ENCODE measurements around the gene TOP1. TPM values are rescaled to one million over a fixed set of nuclear protein-coding genes. Genes with fewer than 3 reads are reported as not detected.

The TOP1 gene
- total RNA-seq, 1 experiment from 2014 or later = 21.3 TPM

DNA sequence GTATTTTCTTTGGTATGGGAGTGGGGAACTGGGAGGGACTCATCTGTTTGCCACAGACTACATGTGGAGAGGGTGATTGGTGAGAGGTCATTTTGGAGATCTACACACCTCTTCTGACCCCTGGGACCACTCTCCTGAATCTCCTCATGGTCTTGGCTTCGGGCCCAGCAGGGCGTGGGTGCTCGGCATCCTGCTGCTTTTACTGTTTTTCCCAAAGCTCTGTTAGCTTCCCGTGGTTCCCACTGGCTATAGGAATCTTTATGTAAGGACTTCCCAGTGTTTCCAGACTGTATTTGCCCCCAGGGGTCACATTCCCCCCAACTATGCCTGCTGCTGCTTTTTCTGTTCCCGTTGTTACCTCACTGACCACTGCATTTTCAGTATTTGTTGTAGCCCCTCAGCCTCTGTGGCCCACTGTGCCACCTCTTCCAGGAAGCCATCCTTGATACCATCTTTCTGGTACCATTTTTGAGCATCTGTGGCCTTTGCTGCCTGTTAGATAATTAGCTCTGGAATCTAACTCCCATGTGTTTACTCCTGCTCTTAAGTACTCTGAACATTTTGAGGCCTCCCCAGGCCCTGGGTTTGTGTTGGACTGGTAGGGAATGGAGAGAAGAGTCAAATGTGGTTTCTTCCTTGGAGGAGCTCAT, 123.6 kb downstream of the TOP1 start:
- no peak for DNase-seq
- H3K4me3 ChIP-seq = no peak overlapping the region
- peaks cover 25% of the 10 kb centered on the region for H3K36me3 ChIP-seq
- H3K9me3 ChIP-seq = no peaks in the 10 kb centered on the region; the same call in 1 of the 2 replicates
- H3K27me3 ChIP-seq = no peaks in the 10 kb centered on the region

- H3K27me3 ChIP-seq = no peaks in the 10 kb centered on the region
- H3K4me3 ChIP-seq = no peak overlapping the region
- peaks cover 19% of the 10 kb centered on the region for H3K36me3 ChIP-seq
- no peaks in the 10 kb centered on the region; the same call in 1 of the 2 replicates for H3K9me3 ChIP-seq
- DNase-seq = no peak
These were observed 126.0 kb downstream of the TOP1 start for GRCh38 chr20:41154436-41155176.

DNA sequence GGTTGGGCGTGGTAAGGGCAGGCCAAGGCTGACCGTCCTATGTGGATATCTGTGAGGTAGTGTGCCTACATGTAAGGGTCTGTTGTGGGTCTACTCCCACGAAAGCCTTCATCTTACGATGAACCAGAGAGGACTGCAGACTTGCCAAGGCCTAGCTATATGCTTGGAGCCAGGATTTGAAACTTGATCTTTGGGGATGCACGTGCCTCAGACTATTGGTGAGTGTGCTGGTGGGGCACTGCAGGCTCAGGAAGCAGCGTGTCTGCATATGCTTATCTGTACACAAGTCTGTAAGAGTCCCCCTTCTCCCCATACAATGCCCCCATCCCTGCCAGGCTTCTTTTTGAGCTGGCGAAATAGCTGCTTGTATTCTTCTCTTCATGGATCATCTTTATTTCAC, 126.6 kb downstream of the TOP1 start:
- no peak overlapping the region for H3K4me3 ChIP-seq
- no peak for DNase-seq
- no peaks in the 10 kb centered on the region for H3K27me3 ChIP-seq
- peaks cover 25% of the 10 kb centered on the region for H3K36me3 ChIP-seq
- H3K9me3 ChIP-seq = no peaks in the 10 kb centered on the region; the same call in 1 of the 2 replicates

DNA sequence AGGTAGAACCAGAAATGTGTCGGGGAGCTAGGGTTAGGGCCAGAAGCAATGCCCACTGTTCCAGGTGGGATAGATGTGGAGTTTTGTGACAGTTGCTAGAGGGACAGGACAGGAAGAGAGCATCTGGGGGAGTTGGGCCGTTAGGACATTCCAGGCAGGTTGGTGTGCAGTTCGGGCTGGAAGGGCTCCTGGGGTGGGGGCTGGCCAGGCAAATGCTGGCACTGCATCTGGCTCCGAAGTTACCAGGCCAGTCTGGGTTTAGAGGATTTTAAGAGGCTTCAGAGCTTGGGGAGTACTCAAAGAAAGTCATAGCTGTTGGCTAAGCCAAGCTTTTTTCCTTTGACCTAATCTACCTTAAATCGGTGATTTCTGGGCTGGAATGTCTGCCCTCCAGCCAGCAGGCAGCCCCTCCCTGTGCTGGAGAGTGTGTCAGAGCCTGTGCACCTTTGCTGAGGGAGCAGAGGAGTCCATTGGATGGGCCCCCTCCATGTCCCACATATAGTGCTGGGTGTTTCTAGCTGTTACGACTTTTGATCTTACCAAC, 129.5 kb downstream of the TOP1 start:
- Histone ChIP-seq H3K36me3 (peaks cover 28% of the 10 kb centered on the region), H3K9me3 (no peaks in the 10 kb centered on the region), H3K27me3 (no peaks in the 10 kb centered on the region), H3K4me3 (no peak overlapping the region)
- no peak for DNase-seq

DNA sequence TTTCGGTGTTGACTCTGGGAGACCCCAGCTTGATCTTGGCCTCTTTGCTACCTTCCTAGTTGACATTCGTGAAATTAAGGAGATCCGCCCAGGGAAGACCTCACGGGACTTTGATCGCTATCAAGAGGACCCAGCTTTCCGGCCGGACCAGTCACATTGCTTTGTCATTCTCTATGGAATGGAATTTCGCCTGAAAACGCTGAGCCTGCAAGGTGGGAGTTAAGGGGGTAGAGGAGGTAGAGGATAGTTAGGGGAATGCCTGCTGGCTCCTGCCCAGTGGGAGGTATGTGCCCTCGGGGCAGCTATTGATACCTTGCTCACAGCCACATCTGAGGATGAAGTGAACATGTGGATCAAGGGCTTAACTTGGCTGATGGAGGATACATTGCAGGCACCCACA, 130.9 kb downstream of the TOP1 start:
- H3K9me3 ChIP-seq = no peaks in the 10 kb centered on the region
- H3K36me3 ChIP-seq = peaks cover 35% of the 10 kb centered on the region
- H3K27me3 ChIP-seq = no peaks in the 10 kb centered on the region
- DNase-seq = no peak
- no peak overlapping the region for H3K4me3 ChIP-seq

DNA sequence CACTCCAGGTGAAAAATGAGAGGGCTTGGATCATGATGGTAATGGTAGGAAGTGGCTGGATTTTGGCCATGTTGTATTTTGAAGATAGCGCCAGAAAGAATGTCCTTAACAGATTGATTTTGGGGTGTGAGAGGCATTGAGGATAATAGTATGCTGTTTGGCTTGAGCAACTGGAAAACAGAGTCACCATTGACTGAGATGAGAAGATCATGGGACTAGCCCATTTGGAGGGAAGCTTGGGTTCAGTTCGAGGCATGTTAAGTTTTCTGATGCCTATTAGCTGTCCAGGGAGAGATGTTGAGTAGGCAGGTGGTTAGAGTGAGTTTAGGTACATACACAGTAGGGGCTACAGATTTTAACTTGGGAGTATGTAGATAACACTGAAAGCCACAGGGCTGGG, 132.1 kb downstream of the TOP1 start:
- Histone ChIP-seq H3K9me3 (no peaks in the 10 kb centered on the region), H3K27me3 (no peaks in the 10 kb centered on the region), H3K4me3 (no peak overlapping the region), H3K36me3 (peaks cover 45% of the 10 kb centered on the region)
- DNase-seq = no peak

- DNase-seq = no peak
- H3K9me3 ChIP-seq = no peaks in the 10 kb centered on the region
- H3K4me3 ChIP-seq = no peak overlapping the region
- peaks cover 54% of the 10 kb centered on the region for H3K36me3 ChIP-seq
- H3K27me3 ChIP-seq = no peaks in the 10 kb centered on the region
These were observed 133.3 kb downstream of the TOP1 start for GRCh38 chr20:41161886-41162285.

DNA sequence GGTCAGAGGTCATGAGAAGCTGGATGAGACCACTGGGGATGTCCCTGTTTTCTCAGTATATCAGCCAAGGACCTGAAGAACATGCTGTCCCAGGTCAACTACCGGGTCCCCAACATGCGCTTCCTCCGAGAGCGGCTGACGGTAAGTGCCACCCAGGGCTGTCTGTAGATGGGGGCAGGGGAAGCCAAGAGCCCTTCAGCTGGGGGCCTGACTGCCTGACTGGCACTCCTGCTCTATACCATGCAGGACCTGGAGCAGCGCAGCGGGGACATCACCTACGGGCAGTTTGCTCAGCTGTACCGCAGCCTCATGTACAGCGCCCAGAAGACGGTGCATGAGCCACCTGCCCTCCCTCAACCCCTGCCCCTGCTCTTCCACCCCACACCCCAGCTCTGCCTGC, 133.8 kb downstream of the TOP1 start:
- no peak for DNase-seq
- H3K4me3 ChIP-seq = no peak overlapping the region
- H3K27me3 ChIP-seq = no peaks in the 10 kb centered on the region
- H3K36me3 ChIP-seq = peaks cover 57% of the 10 kb centered on the region
- H3K9me3 ChIP-seq = no peaks in the 10 kb centered on the region

- no peaks in the 10 kb centered on the region for H3K27me3 ChIP-seq
- DNase-seq = no peak
- no peaks in the 10 kb centered on the region for H3K9me3 ChIP-seq
- no peak overlapping the region for H3K4me3 ChIP-seq
- H3K36me3 ChIP-seq = peaks cover 69% of the 10 kb centered on the region
These were observed 135.2 kb downstream of the TOP1 start for GRCh38 chr20:41163821-41164220.

DNA sequence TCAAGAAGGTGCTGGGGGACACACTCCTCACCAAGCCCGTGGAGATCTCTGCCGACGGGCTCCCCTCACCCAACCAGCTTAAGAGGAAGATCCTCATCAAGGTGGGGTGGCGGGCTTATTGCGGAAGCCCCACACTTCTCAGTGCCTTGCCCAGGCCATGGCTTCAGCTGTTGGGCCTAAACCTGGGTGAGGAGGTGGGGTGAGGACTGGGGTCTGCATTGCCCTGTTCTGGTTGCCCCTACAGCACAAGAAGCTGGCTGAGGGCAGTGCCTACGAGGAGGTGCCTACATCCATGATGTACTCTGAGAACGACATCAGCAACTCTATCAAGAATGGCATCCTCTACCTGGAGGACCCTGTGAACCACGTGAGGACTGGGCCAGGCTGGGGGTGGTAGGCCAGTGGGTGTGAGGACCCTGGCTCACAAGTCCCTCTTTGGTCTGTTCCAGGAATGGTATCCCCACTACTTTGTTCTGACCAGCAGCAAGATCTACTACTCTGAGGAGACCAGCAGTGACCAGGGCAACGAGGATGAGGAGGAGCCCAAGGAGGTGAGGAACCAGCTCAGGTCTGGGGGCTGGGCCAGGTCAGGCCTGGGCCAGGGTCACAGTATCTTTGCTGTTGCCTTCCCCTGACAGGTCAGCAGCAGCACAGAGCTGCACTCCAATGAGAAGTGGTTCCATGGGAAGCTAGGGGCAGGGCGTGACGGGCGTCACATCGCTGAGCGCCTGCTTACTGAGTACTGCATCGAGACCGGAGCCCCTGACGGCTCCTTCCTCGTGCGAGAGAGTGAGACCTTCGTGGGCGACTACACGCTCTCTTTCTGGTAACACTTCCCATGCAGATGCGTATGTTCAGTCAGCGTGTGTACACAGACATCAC, 136.6 kb downstream of the TOP1 start:
- H3K36me3 ChIP-seq = peaks cover 74% of the 10 kb centered on the region
- no peaks in the 10 kb centered on the region for H3K9me3 ChIP-seq
- H3K27me3 ChIP-seq = no peaks in the 10 kb centered on the region
- no peak overlapping the region for H3K4me3 ChIP-seq
- DNase-seq = no peak

DNA sequence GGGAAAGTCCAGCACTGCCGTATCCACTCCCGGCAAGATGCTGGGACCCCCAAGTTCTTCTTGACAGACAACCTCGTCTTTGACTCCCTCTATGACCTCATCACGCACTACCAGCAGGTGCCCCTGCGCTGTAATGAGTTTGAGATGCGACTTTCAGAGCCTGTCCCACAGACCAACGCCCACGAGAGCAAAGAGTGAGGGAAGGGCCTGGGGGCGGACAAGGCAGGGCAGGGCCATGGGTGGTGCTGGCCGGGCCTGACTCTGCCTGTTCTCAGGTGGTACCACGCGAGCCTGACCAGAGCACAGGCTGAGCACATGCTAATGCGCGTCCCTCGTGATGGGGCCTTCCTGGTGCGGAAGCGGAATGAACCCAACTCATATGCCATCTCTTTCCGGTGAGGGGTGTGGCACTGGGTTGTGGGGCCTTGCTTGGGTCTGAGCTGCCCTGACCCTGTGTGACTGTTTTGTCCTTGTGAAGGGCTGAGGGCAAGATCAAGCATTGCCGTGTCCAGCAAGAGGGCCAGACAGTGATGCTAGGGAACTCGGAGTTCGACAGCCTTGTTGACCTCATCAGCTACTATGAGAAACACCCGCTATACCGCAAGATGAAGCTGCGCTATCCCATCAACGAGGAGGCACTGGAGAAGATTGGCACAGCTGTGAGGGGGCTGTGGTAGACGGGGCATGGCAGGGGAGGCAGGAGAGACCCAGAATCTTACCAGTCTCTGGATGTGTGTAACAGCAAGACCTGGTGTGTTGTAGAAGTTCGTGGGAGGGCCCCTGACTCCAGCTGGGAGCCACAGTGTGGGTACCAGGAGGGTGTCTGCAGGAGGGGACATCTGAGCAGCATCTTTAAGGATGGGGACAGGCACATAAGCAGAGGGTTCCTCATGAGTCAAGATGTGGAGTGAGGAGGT, 137.8 kb downstream of the TOP1 start:
- DNase-seq = no peak
- Histone ChIP-seq H3K9me3 (no peaks in the 10 kb centered on the region), H3K4me3 (no peak overlapping the region), H3K36me3 (peaks cover 79% of the 10 kb centered on the region), H3K27me3 (no peaks in the 10 kb centered on the region)

- H3K9me3 ChIP-seq = no peaks in the 10 kb centered on the region
- H3K36me3 ChIP-seq = peaks cover 83% of the 10 kb centered on the region
- no peaks in the 10 kb centered on the region for H3K27me3 ChIP-seq
- no peak overlapping the region for H3K4me3 ChIP-seq
- no peak for DNase-seq
These were observed 138.5 kb downstream of the TOP1 start for GRCh38 chr20:41167118-41167470.

- DNase-seq = no peak
- Histone ChIP-seq H3K27me3 (no peaks in the 10 kb centered on the region), H3K9me3 (no peaks in the 10 kb centered on the region), H3K36me3 (peaks cover 88% of the 10 kb centered on the region), H3K4me3 (no peak overlapping the region)
These were observed 139.0 kb downstream of the TOP1 start for GRCh38 chr20:41167481-41168253.

GRCh38 chr20:41168281-41169161, 139.9 kb downstream of the TOP1 start:
- H3K9me3 ChIP-seq = no peaks in the 10 kb centered on the region
- H3K27me3 ChIP-seq = no peaks in the 10 kb centered on the region
- DNase-seq = no peak
- peaks cover 88% of the 10 kb centered on the region for H3K36me3 ChIP-seq
- no peak overlapping the region for H3K4me3 ChIP-seq

All from MG63 (cell line).